ENCODE measurements around the gene ARHGAP28.

GRCh38 chr18:6776188-6776587 lies 46.7 kb downstream of the ARHGAP28 start:
- TF ChIP-seq CTCF (IDR thresholded peaks at IDR 0.05; ENCODE audit: poor library complexity, severe bottlenecking) = no peak
- no peak for TF ChIP-seq EP300 (conservative IDR thresholded peaks at IDR 0.05; ENCODE audit: poor library complexity, severe bottlenecking)
- TF ChIP-seq EZH2 (IDR thresholded peaks at IDR 0.05; ENCODE audit: borderline replicate concordance, insufficient read depth, low read length, poor library complexity, severe bottlenecking) = no peak
- no peak for TF ChIP-seq POLR2AphosphoS5 (IDR thresholded peaks at IDR 0.05)
- no peak for TF ChIP-seq RAD21 (conservative IDR thresholded peaks at IDR 0.05)
- TF ChIP-seq MXI1 (conservative IDR thresholded peaks at IDR 0.05; ENCODE audit: poor library complexity, severe bottlenecking) = no peak
- no peak for TF ChIP-seq SMC3 (conservative IDR thresholded peaks at IDR 0.05; ENCODE audit: poor library complexity)
- TF ChIP-seq TAF1 (IDR thresholded peaks at IDR 0.05; ENCODE audit: low read depth) = no peak

Measured in neural cell (in vitro differentiated cells).